Stimulated activated naive CD4-positive, alpha-beta T cell treated with Interleukin-2 at 50 U/mL for 16 hours (primary cell): ENCODE data around the gene EZH1.

ENCODE experiments used
- DNase-seq: peaks from one replicate; lab custom pipeline; 2025; lab: John Stamatoyannopoulos, UW

EZH1 gene

GRCh38 chr17:42744806-42745617 lies at the start of gene EZH1:
Gene EZH1 (minus strand): TSS chr17:42745040. CDS start chr17:42728941, 16,099 bp downstream.
- DNase-seq: peak; percentile 85

- no peak for DNase-seq
Measured at GRCh38 chr17:42792545-42792944, 47.7 kb upstream of the EZH1 start.

GRCh38 chr17:42791948-42792347 lies 47.1 kb upstream of the EZH1 start:
- DNase-seq: no peak

- no peak for DNase-seq
Measured at GRCh38 chr17:42787266-42787665, 42.4 kb upstream of the EZH1 start.

- DNase-seq: no peak
Measured at GRCh38 chr17:42784811-42785592, 40.2 kb upstream of the EZH1 start.

GRCh38 chr17:42784409-42784808 lies 39.6 kb upstream of the EZH1 start:
- no peak for DNase-seq

GRCh38 chr17:42783791-42784138 lies 38.9 kb upstream of the EZH1 start:
- no peak for DNase-seq

GRCh38 chr17:42783062-42783790 lies 38.4 kb upstream of the EZH1 start:
- no peak for DNase-seq

- DNase-seq: no peak
Measured at GRCh38 chr17:42782166-42783061, 37.6 kb upstream of the EZH1 start.

GRCh38 chr17:42781639-42782165 lies 36.9 kb upstream of the EZH1 start:
- DNase-seq: no peak

GRCh38 chr17:42780851-42781638 lies 36.2 kb upstream of the EZH1 start:
- DNase-seq: no peak

GRCh38 chr17:42779936-42780850 lies 35.4 kb upstream of the EZH1 start, which contains the start of gene WNK4:
Gene WNK4 (plus strand): TSS chr17:42780610. CDS start chr17:42780699, 89 bp downstream.
- no peak for DNase-seq

- DNase-seq: no peak
Measured at GRCh38 chr17:42779304-42779935, 34.6 kb upstream of the EZH1 start.

GRCh38 chr17:42778570-42778969 lies 33.7 kb upstream of the EZH1 start:
- DNase-seq: no peak

GRCh38 chr17:42775534-42776098 lies 30.8 kb upstream of the EZH1 start:
- DNase-seq: no peak

GRCh38 chr17:42774066-42774745 lies 29.4 kb upstream of the EZH1 start:
- no peak for DNase-seq

- DNase-seq: peak; percentile 71
Measured at GRCh38 chr17:42773290-42774035, 28.6 kb upstream of the EZH1 start, which contains the start of gene VPS25. Gene VPS25 (plus strand): TSS chr17:42773449. CDS start chr17:42773476, 27 bp downstream.
